Left cardiac atrium (tissue), 4 donors: ENCODE measurements around the gene INPP5E. TPM values are rescaled to one million over a fixed set of nuclear protein-coding genes. Genes with fewer than 3 reads are reported as not detected.
A peak's percentile ranks its signal among the peaks of the same experiment; 100 is the strongest.

Source experiments
- ATAC-seq, 2 donors: fragments of 200-7000 bp; cut with Tn5 transposase; one replicate each; pipeline ENCODE4 v1.9.1; 2020; ENCODE audit warnings: mild to moderate bottlenecking in 2 of 2, moderate library complexity in 2 of 2
- DNase-seq: peaks from one replicate; pipeline ENCODE4 v3.0.0-alpha.2; 2020
- intact Hi-C, 2 donors: fragments of 100-400 bp; cut with DNase I; formaldehyde crosslinking; loops; one replicate each; pipeline versions ENCODE4 v1.14.1 to v1.15.1; 2022 to 2023
- total RNA-seq, 2 donors: library from RNA; stranded (reverse); fragmentation: NEBNext Ultra II Directional; extraction: Animal tissue kit (Norgen Biotek cat#: 25700); gene quantifications; one replicate each; pipeline ENCODE4 v1.2.1, GENCODE V29; 2021
- donor health status: DM: no; HTN: yes; CAD: no.
- donor health status: DM: no; HTN: yes; CAD: no; lungs with severe emphysema.
- donor health status: DM: yes; HTN: yes; CAD: no.
- donor health status: Dilated cardiomyopathy.

Gene INPP5E
- total RNA-seq, 2 donors from 2014 or later, result 9.5 to 10.1 TPM

GRCh38 chr9:136455043-136456002 is 15.7 kb upstream of the INPP5E start:
- no peak for ATAC-seq
- no peak for DNase-seq
- intact Hi-C loops, result no loop called here

DNA sequence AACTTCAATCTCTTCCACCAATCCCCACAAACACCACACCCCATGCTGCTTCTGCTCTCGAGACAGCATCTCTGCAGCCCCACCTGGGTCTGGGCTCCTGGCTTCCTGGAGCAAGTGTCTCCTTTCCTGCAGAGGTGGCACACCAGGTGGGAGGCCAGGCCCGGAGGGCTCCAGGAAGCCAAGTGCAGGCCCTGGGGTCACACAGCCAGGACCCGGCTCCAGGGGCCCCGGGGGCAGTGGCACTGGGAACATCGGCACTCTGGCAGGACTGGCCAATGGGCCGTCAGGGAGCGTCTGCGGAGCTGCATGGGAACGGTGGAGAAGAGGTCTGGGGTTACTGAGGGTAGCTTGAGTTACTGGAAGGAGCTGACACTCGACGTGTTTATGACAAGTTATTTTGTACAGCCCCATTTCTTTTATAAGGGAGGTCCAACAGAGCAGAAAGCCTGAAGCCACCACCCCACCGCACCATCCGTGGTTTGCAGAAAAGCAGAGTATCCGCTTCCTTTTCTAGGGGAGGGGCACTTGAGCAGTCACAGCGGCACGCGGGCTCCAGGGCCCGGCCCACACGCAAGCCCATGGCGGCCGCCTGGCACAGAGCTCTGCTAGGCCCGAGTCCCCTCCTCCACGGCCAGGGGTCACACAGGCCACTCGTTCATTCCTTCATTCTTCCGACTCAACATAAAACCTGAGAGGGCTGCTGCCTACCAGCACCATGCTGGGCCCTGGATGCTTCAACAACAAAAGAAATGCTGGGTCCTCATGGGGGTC is 14.6 kb upstream of the INPP5E start:
- no peak for DNase-seq
- ATAC-seq, result no peak
- intact Hi-C loops, result no loop called here

DNA sequence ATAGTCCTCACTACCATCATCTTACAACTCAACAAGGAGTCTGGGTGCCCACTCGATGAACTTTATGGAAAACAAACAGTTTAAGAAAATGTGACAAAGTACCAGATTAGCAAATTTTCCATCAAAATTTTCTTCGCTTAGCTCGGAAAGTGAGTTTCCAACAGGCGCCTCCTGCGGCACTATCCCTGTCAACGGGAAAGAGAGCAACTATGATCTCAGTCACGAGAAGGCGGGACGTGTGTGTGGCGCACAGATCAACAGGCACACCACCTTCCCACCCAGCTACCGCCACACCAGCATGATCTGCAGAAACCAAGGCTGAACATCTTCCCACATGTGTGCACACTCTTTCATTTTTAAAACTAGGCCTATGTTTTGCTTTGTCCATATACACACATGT is 13.7 kb upstream of the INPP5E start:
- ATAC-seq (no peak), DNase-seq (no peak)
- intact Hi-C loops, result no loop called here

- DNase-seq (no peak), ATAC-seq (no peak)
- intact Hi-C loops, result no loop called here
Measured at GRCh38 chr9:136451221-136451877, 11.7 kb upstream of the INPP5E start.

DNA sequence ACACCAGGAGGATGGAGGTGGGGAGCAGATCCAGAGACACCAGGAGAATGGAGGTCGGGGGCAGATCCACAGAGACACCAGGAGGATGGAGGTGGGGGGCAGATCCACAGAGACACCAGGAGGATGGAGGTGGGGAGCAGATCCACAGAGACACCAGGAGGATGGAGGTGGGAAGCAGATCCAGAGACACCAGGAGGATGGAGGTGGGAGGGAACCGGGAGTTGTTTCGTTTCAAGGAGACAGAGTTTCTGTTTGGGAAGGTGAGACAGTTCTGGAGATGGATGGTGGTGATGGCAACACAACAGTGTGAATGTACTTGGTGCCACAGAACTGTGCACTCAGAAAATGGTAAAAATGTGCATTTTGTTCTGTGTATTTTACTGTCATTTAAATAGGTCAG is 9.0 kb upstream of the INPP5E start:
- intact Hi-C loops, result no loop called here
- no peak for DNase-seq
- ATAC-seq, result no peak

- intact Hi-C loops, result no loop called here
- DNase-seq (no peak), ATAC-seq (no peak)
Measured at GRCh38 chr9:136447173-136447778, 7.6 kb upstream of the INPP5E start.

GRCh38 chr9:136445799-136446198 is 6.2 kb upstream of the INPP5E start:
- ATAC-seq (no peak), DNase-seq (no peak)
- intact Hi-C loops, result no loop called here

DNA sequence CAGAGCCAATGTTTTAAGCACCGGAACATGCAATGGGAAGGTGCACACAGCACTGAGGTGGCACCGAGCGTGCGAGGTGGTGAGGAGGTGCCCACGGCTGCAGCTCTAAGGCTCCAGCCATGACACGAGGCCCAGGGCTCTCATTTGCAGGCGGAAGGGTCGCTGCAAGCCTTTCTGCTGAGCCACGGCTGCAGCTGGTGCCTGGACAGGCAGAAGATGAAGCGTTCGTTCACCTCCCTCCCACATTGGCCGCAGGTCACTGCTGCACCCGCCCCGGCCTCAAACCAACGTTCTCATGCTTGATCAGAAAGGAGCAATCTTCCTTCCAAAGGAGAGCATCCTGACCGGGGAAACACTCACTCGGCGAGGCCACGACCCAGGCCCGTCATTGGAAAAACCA is 4.5 kb upstream of the INPP5E start:
- DNase-seq, result no peak

DNA sequence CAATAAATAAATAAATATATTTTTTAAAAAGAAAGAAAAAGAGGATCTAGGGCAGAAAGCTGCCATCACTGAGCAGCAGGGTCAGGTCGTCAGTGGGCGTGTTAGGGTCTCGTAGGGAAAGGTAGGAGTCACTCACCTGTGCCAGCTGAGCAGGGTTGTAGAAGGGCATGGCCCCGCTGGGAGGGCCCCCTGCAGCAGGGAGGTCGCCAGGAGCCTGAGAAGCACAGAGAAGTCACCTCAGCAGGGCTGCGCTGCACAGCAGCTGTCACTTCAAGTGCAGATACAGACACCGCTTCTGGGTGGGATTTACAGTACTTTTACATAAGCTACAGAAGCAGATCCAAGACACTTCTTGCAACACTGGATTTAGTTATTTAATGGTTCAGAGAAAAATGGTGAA is 4.0 kb upstream of the INPP5E start:
- DNase-seq, result no peak
- ATAC-seq, result no peak
- intact Hi-C loops, result no loop called here

More for the DNA sequence above, 4.5 kb upstream of the INPP5E start:
- intact Hi-C loops, result no loop called here
- ATAC-seq, result no peak

DNA sequence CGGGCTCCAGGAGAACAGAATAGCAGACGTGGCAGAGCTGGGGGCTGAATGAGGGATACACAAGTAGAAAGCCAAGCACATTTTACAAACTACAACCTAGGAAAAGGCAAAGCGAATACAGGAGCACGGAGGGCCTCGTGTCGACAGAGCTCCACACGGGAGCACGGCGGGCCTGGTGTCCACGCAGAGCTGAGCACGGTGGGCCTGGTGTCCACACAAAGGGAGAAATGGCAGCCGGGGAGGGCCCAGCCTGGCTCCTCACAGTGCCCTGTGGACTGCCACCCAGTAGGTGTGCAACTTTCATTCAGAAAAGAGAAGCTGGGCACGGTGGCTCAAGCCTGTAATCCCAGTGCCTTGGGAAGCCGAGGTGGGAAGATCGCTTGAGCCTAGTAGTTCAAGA is 3.4 kb upstream of the INPP5E start:
- DNase-seq (no peak), ATAC-seq (no peak)
- intact Hi-C loops, result no loop called here

- intact Hi-C loops, result no loop called here
- DNase-seq, result no peak
- no peak for ATAC-seq
Measured at GRCh38 chr9:136442265-136442664, 2.6 kb upstream of the INPP5E start.

DNA sequence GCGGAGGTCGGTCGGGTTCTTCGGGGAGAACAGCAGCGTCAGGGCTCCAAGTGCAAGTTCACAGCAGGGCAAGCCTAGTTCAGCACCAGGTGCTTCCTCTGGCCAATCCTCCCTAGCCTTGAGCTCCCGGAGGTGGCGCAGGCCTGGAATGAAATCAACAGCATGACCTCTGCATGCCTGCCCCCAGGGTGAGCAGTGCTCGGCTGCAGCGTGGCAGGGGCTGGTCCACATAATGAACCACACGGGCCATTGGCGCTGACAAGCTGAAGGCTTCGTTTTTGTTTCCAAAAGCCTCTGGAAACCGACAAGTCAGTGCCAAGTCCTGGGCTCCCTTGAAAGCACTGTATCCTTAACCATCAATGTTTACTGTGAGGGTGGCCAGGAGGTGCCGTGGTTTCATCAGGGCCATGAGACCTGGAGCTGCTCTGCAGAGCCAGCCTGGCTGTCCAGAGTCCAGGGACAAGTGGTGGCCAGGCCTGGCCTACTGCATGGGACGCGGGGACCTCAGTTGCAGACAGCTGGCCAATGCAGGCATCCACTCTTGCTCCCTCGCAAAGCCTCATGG is 2.1 kb upstream of the INPP5E start:
- intact Hi-C loops, result no loop called here
- DNase-seq (no peak), ATAC-seq (no peak)

DNA sequence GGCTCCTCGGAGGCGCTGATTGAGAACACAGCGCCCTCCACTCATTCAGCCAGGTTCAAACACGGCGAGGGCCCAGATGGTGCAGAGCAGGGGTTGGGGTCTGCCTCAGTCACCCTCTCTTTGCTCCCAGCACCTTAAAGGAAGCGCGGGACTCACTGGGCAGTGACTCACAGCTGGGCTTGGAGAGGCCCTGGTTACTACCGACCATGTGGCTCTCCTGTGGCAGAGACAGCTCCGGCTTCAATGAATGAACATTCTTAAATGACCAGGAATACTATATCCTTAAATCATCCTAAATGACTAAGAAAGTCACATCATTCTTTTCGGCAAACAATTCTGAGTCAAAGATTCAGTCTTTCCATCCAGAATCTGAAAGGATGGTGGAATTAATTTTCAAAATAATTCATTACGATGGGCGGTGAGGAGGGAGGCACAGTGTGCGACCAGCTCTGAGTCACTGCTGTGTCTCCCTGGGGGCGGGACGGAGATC is 1.6 kb upstream of the INPP5E start:
- ATAC-seq (no peak), DNase-seq (no peak)
- intact Hi-C loops, result no loop called here

DNA sequence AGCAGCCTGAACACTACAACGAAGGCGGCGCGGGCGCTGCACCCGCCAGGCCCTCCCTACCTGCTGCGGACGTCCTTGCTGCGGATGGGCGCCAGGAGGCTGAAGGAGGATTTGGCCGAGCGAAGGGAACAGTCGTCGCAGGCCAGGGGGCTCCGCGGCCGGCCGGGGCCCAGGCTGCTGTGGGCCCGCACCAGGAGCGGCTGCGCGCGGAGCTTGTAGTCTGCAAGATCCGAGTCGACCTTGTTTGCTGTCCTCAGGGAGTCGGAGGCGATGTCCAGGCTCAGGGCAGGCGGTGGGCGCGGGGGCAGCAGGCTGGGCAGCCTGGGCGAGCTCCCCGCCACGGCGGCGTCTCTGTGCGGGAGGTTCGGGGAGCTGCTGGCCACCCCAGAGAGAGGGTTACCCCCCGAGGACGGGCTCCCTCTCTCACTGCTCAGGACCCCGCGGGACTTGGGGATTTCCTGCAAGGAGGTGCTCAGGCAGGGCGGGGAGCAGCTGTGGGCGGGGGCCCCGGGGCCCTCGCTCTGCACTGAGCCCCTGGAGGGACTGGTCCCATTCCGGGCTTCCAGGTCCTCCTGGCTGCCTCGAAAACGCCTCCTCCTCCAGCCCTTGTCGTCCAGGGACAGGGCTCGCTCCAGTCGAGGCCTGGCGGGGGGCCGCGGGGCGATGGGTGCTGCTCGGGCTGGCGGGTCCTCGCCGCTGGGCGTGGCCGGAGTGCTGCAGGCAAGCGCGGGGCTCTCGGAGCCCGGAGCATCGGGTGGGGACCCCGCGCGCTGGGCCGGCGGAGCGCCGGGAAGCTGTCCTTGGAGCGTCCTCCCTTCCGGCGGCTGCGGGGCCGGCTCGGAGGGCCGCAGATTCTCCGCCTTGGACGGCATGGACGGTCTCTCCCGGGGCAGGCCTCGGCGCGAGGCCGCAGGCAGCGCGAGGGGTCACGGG is 831 bp downstream of the INPP5E start:
- intact Hi-C loops, result no loop called here
- peak; percentile 45 to 50 for ATAC-seq
- DNase-seq, result no peak

GRCh38 chr9:136437839-136438547 is 1.7 kb downstream of the INPP5E start:
- intact Hi-C loops, result no loop called here
- ATAC-seq (no peak), DNase-seq (no peak)

DNA sequence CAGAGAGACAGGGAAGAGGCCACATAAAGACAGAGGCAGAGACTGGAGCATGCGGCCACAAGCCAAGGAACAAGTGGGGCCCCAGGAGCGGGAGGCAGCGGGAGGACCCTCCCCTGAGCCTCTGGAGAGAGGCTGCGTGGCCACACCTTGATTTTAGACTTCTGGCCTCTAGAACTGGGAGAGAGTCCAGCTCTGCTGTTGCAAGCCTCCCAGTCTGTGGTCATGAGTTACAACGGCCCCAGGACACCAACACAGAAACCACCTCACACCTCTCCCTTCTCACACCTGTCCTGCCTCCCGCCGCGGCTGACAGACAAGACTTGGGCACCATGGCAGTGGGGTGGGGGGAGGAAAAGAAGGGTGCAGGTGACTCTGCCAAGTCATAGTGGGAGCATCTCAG is 2.2 kb downstream of the INPP5E start:
- no peak for DNase-seq
- intact Hi-C loops, result no loop called here
- ATAC-seq, result no peak

GRCh38 chr9:136436055-136436634 is 3.5 kb downstream of the INPP5E start:
- intact Hi-C loops, result no loop called here
- ATAC-seq, result no peak
- DNase-seq, result no peak
